GM19452 (cell line): ENCODE results near the gene FAM240B.

ENCODE experiments used
- ATAC-seq: cut with Tn5 transposase; IDR thresholded peaks from one replicate; pipeline ENCODE4 v1.9.1; 2021; ENCODE audit not compliant: unreplicated experiment

The FAM240B gene

DNA sequence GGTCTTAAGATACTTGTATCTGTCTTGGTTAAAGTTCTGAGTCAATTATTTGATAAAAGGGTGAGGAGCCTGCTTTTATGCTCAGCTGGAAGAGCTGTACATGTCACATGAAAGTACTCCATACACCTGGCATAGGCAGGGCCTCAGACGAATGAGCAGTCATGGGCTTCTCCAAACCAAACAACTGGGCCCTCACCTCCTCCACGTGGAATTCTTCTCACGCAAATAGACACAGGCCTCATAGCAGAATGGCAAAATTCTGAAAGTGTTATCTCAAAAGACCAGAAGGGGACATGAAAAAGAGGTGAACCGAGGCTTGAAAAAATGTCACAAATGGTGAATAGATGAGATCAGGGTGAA is 48.6 kb downstream of the FAM240B start:
- no peak for ATAC-seq

DNA sequence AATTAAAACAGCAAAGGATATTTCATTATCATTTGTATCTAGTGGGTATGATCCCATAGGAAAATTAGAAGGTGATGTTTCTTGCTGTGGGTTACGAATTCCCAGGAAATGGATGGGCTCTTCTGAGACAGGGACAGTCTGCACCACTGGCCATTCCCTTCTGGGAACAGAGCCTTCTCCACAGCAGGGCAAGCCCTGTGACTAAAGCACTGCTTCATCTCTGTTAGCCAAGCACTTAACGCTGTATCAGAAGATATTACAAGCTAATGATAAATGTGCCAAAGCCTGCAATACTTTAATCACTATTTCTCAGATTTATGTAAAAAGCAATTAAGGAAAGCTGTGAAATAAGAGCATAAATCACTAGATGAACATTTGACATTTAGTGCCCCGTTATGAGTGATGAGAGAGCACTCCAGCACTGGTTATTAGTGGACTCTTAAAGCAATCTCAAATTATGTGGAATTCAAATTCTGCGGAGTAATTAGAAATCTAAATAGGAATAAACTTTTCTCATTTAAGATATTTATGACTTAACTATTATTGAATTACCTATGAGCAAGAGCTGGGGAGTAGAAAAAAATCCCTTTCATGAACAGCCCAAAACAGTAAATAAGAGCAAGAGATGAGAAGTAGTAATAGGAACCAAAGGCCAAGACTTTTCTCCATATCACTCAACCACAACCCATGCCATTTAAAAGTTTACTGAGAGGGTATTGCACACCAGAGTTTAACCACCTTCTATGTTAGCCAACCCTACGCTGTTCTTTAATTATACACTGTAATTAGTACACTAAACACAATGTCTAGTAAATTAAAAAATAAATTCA is 49.2 kb downstream of the FAM240B start:
- no peak for ATAC-seq

GRCh38 chr9:38668791-38669466 is 51.0 kb downstream of the FAM240B start:
- no peak for ATAC-seq

GRCh38 chr9:38662763-38663593 is 57.0 kb downstream of the FAM240B start:
- ATAC-seq = no peak

- ATAC-seq = no peak
Measured at GRCh38 chr9:38659538-38659937, 60.4 kb downstream of the FAM240B start.

DNA sequence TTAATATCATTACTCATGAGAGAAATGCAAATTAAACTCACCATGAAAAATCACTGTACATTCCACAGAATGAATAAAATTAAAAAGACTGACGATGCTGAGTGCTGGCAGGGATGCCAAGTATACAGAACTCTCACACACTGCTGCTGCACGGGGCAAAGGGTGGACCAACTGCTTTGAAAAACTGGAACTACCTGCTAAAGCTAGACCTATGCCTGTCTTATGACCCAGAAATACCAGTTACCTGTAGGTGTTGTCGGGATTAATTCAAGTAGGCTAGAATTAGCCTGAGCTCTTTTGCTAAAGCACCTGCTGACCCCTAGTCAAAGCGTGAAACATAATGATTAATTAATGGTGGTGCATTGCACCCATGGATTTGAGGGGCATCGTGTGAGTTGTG is 63.0 kb downstream of the FAM240B start:
- no peak for ATAC-seq

- ATAC-seq = no peak
Measured at GRCh38 chr9:38652486-38652885, 67.4 kb downstream of the FAM240B start.

DNA sequence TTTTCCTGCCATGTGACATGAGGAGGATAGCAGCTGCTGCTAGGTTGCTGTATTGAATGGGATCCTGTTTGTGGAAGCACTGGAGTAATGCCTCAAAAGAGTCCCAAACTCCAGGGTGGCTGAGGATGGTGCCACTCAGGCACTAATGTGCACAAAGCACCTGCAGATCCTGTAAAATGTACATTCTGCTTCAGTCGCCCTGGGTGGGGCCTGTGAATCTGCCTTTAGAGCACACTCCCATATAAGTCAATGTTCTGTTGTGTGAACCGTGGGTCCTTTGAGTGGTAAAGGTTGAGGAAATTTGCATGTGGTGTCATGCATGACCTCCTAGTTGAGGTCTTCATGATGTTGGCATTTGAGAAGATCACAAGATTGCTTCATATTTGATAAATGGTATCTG is 67.9 kb downstream of the FAM240B start:
- ATAC-seq = no peak

DNA sequence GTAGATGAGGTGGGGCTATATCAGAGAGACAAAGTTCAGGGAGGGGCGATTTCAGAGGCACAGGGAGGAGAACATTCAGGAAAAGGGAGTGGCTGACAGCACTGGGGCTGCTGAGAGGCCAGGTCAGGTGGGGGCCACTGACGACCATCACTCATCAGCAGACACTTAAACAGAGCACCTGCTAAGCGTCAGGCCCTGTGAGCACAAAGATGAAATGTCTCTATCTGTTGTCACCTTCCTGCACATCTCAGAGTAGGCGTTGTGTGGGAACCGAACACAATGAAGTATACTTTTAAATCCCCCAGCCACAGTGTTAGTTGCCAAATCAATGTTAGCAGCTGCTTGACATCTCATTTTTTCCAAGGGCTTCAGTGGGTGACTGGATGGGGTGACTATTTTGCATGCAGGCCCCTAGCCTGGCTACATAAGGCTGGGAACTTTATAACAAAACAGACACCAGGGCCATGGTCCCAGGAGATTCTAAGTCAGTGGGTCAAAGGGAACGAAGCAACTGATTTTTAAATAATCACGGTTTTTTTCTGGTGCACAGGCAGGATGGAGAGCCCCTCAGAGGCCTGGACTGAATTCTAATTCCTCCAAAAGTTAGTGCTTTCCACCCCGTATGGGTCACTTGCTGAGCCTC is 68.4 kb downstream of the FAM240B start:
- no peak for ATAC-seq

DNA sequence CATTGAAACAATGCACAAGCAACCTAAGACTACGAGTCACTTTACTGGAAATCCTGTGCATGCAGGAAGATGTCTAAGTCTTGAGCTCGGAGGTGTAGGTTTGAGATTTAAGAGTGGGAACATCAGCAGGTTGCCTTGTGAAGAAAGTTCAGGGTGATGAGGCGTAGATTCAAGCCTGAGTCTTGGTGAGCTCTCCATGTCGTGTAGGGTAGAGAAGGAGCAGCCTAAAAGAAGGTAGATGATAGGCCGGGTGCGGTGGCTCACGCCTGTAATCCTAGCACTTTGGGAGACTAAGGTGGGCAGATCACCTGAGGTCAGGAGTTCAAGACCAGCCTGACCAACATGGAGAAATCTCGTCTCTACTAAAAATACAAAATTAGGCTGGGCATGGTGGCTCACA is 69.4 kb downstream of the FAM240B start:
- ATAC-seq = no peak

DNA sequence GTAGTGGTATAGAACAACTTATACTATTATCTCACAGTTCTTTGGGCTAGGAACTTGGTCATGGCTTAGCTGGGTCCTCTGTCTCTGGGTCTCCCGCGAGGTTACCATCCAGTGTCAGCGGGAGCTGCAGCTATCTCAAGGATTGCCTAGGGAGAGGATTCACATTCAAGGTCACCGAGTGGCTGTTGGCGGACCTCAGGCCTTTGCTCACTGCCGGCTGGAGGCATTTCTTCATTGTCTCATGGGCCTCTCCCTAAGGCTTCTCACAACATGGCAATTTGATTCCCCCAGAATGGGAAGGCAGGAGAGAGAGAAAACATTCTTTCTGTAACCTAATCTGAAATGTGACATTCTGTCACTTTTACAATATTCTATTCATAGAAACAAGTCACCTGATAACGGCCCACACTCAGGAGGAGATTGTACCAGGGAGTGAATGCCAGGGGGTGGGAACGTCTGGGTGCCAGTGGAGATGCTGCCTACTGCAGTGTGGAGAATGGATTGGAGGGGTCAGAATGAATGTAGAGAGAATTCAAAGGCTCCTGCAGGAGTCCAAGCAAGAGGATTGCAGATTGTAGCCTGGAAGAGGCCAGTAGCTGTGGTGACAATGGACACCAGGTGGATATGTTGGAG is 70.1 kb downstream of the FAM240B start:
- no peak for ATAC-seq

GRCh38 chr9:38644601-38645000 is 75.3 kb downstream of the FAM240B start:
- ATAC-seq = no peak
